Left ventricle myocardium inferior (tissue), 1 donor: ENCODE measurements around the gene TRIM68. TPM values are rescaled to one million over a fixed set of nuclear protein-coding genes. Genes with fewer than 3 reads are reported as not detected.

Source experiments
- DNase-seq: peaks from one replicate; pipeline ENCODE4 v3.0.0-alpha.2; 2020
- H3K27ac ChIP-seq: fragments of 200-600 bp; replicated peaks from 2 replicates; pipeline ENCODE4 v1.8.0; 2021
- H3K27me3 ChIP-seq: fragments of 200-600 bp; 2 replicates; pipeline ENCODE4 v1.8.0; 2021; ENCODE audit warnings: low read depth
- H3K36me3 ChIP-seq: fragments of 200-600 bp; 2 replicates; pipeline ENCODE4 v1.8.0; 2021
- H3K4me1 ChIP-seq: fragments of 200-600 bp; 2 replicates; pipeline ENCODE4 v1.8.0; 2021
- H3K4me3 ChIP-seq: fragments of 200-600 bp; 2 replicates; pipeline ENCODE4 v1.8.0; 2021; ENCODE audit warnings: mild to moderate bottlenecking, moderate library complexity
- H3K9me3 ChIP-seq: fragments of 200-600 bp; replicated peaks from 2 replicates; pipeline ENCODE4 v1.8.0; 2021
- intact Hi-C: fragments of 100-400 bp; cut with micrococcal nuclease; formaldehyde crosslinking; loops from one replicate; pipeline ENCODE4 v1.11.0; 2022
- total RNA-seq: library from RNA; stranded (reverse); fragmentation: NEBNext Ultra II Directional; extraction: Animal tissue kit (Norgen Biotek cat#: 25700); gene quantifications from one replicate; pipeline ENCODE4 v1.2.1, GENCODE V29; 2021
- TF ChIP-seq, protein P1 (sequence below): fragments of 200-600 bp; IDR thresholded peaks from 2 replicates; pipeline ENCODE4 v1.8.0; 2021; ENCODE audit warnings: antibody characterized with exemption, mild to moderate bottlenecking, borderline replicate concordance
- donor health status: DM: no; HTN: yes; CAD: no; lungs with severe emphysema.

The TRIM68 gene
- total RNA-seq, 1 donor from 2014 or later, result 10.6 TPM

- Histone ChIP-seq H3K9me3 (no peaks in the 10 kb centered on the region), H3K27ac (peak overlapping the region; percentile 89), H3K27me3 (no peaks in the 10 kb centered on the region), H3K4me3 (peak overlapping the region; percentile 62), H3K36me3 (no peaks in the 10 kb centered on the region), H3K4me1 (peaks cover 74% of the 10 kb centered on the region)
- TF ChIP-seq, protein P1, sequence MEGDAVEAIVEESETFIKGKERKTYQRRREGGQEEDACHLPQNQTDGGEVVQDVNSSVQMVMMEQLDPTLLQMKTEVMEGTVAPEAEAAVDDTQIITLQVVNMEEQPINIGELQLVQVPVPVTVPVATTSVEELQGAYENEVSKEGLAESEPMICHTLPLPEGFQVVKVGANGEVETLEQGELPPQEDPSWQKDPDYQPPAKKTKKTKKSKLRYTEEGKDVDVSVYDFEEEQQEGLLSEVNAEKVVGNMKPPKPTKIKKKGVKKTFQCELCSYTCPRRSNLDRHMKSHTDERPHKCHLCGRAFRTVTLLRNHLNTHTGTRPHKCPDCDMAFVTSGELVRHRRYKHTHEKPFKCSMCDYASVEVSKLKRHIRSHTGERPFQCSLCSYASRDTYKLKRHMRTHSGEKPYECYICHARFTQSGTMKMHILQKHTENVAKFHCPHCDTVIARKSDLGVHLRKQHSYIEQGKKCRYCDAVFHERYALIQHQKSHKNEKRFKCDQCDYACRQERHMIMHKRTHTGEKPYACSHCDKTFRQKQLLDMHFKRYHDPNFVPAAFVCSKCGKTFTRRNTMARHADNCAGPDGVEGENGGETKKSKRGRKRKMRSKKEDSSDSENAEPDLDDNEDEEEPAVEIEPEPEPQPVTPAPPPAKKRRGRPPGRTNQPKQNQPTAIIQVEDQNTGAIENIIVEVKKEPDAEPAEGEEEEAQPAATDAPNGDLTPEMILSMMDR, result no peak
- no peak for DNase-seq
- intact Hi-C loops, result loop anchor here (10.0 kb wide), 1 partner anchor 51 kb away; the partner anchor contains the start of gene OR51E2
These were observed 36.2 kb upstream of the TRIM68 start for GRCh38 chr11:4644233-4644632.

DNA sequence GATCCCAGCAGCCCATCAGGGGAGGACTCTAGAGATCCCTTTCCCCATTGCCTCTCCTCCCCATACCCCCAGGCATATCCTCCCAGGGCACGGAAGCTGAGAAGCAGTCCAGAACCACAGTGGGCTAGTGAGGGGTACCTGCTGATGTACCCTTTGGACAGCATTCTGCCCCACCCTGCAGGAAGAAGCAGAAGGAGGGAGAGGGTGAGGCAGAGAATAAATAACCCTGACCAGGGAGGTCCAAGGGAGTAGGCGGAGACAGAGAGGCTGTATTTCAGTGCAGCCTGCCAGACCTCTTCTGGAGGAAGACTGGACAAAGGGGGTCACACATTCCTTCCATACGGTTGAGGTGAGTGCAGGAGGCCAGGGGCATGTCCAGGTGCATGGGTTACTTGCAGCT is 35.7 kb upstream of the TRIM68 start, which contains the start of gene OR51E1:
Gene OR51E1 (plus strand): TSS at position 301 of the 400 bp plus-strand sequence. CDS start 8,545 bp downstream, outside the sequence.
- peaks cover 71% of the 10 kb centered on the region for H3K4me1 ChIP-seq
- TF ChIP-seq, protein P1, result no peak
- intact Hi-C loops, result loop anchor here (10.0 kb wide), 1 partner anchor 51 kb away; the partner anchor contains the start of gene OR51E2
- H3K4me3 ChIP-seq, result peak within 1 kb of the TSS; percentile 62
- H3K27me3 ChIP-seq, result no peaks in the 10 kb centered on the region
- no peak for DNase-seq
- peak within 1 kb of the TSS; percentile 89 for H3K27ac ChIP-seq
- H3K9me3 ChIP-seq, result no peaks in the 10 kb centered on the region
- H3K36me3 ChIP-seq, result no peaks in the 10 kb centered on the region

GRCh38 chr11:4643076-4643475 is 35.0 kb upstream of the TRIM68 start:
- no peaks in the 10 kb centered on the region for H3K36me3 ChIP-seq
- DNase-seq, result peak; percentile 43
- H3K27ac ChIP-seq, result peak overlapping the region; percentile 89
- H3K4me3 ChIP-seq, result peak overlapping the region; percentile 62
- no peaks in the 10 kb centered on the region for H3K27me3 ChIP-seq
- no peaks in the 10 kb centered on the region for H3K9me3 ChIP-seq
- peaks cover 65% of the 10 kb centered on the region for H3K4me1 ChIP-seq
- intact Hi-C loops, result loop anchor here (10.0 kb wide), 1 partner anchor 52 kb away; the partner anchor contains the start of gene OR51E2
- TF ChIP-seq, protein P1, result no peak

DNA sequence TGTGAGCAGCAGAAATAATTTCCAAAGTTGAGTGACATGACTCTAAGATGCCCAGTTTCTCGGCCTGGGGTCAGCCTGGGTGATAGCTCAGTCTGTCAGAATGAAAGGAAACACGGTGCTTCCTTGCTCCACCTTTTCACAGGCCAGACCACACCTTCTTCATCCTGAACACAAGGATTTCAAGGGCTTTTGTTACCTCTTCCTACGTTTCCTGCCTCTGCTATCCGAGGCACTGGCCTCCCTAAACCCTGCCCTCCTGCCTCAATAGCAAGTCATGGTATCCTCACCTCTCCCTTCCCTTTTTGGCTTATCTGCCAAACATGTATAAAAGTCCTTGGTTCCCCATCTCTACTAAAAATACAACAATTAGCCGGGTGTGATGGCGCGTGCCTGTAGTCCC is 34.0 kb upstream of the TRIM68 start:
- TF ChIP-seq, protein P1, result no peak
- no peaks in the 10 kb centered on the region for H3K27me3 ChIP-seq
- peaks cover 60% of the 10 kb centered on the region for H3K4me1 ChIP-seq
- H3K4me3 ChIP-seq, result no peak overlapping the region
- peak overlapping the region; percentile 89 for H3K27ac ChIP-seq
- H3K9me3 ChIP-seq, result no peaks in the 10 kb centered on the region
- intact Hi-C loops, result loop anchor here (10.0 kb wide), 1 partner anchor 53 kb away; the partner anchor contains the start of gene OR51E2
- DNase-seq, result no peak
- no peaks in the 10 kb centered on the region for H3K36me3 ChIP-seq

- no peaks in the 10 kb centered on the region for H3K36me3 ChIP-seq
- DNase-seq, result no peak
- intact Hi-C loops, result loop anchor here (10.0 kb wide), 1 partner anchor 53 kb away; the partner anchor contains the start of gene OR51E2
- no peaks in the 10 kb centered on the region for H3K27me3 ChIP-seq
- no peaks in the 10 kb centered on the region for H3K9me3 ChIP-seq
- TF ChIP-seq, protein P1, result no peak
- H3K27ac ChIP-seq, result peak overlapping the region; percentile 89
- no peak overlapping the region for H3K4me3 ChIP-seq
- H3K4me1 ChIP-seq, result peaks cover 56% of the 10 kb centered on the region
These were observed 33.5 kb upstream of the TRIM68 start for GRCh38 chr11:4641501-4641900.
